GM12865 (cell line): ENCODE results near the gene CDH4.

Source experiments
- DNase-seq: peaks from one replicate; pipeline ENCODE4 v3.0.0; 2010; ENCODE audit warnings: low read depth
- H3K4me3 ChIP-seq: 2 replicates; pipeline ENCODE4 v1.5.1; 2011; ENCODE audit warnings: mild to moderate bottlenecking, low read depth, low read length, control low read depth
- CTCF ChIP-seq: IDR thresholded peaks from 2 replicates; pipeline ENCODE4 v1.5.1; 2011; ENCODE audit warnings: low read length, control low read depth, low read depth, inconsistent platforms; ENCODE audit not compliant: insufficient read depth; ENCODE audit errors: missing control alignments

The CDH4 gene

GRCh38 chr20:61919675-61920365 is 667.8 kb downstream of the CDH4 start:
- no peak overlapping the region for H3K4me3 ChIP-seq
- no peak for DNase-seq
- TF ChIP-seq CTCF, result no peak

GRCh38 chr20:61922411-61922810 is 670.4 kb downstream of the CDH4 start:
- H3K4me3 ChIP-seq, result no peak overlapping the region
- TF ChIP-seq CTCF, result no peak
- no peak for DNase-seq

- TF ChIP-seq CTCF, result no peak
- DNase-seq, result no peak
- no peak overlapping the region for H3K4me3 ChIP-seq
Measured at GRCh38 chr20:61922936-61923335, 670.9 kb downstream of the CDH4 start.

- DNase-seq, result no peak
- H3K4me3 ChIP-seq, result no peak overlapping the region
- no peak for TF ChIP-seq CTCF
Measured at GRCh38 chr20:61923371-61924166, 671.5 kb downstream of the CDH4 start.

GRCh38 chr20:61924211-61924857 is 672.3 kb downstream of the CDH4 start:
- no peak for TF ChIP-seq CTCF

GRCh38 chr20:61924858-61925554 is 672.9 kb downstream of the CDH4 start:
- no peak for DNase-seq
- TF ChIP-seq CTCF, result no peak
- no peak overlapping the region for H3K4me3 ChIP-seq

More at GRCh38 chr20:61924211-61924857, 672.3 kb downstream of the CDH4 start:
- H3K4me3 ChIP-seq, result no peak overlapping the region
- DNase-seq, result no peak
